Large intestine (tissue), 3 donors: ENCODE results near the gene CFAP46. TPM values are rescaled to one million over a fixed set of nuclear protein-coding genes. Genes with fewer than 3 reads are reported as not detected.
A peak's percentile ranks its signal among the peaks of the same experiment; 100 is the strongest.
"Not testable (repeated sequence)": the region's sequence is repeated elsewhere in the genome, so short reads cannot be mapped to it uniquely, and the experiment has no call there.

ENCODE experiments used
- DNase-seq, 2 donors: peaks; one replicate each; pipeline versions ENCODE4 v3.0.0 to v3.0.0-alpha.2; 2013
- H3K27ac ChIP-seq: one replicate; pipeline ENCODE4 v1.5.1; 2013; ENCODE audit warnings: low read length
- H3K27me3 ChIP-seq: 2 replicates; pipeline ENCODE4 v1.6.1; 2013; ENCODE audit warnings: low read length; ENCODE audit not compliant: control insufficient read depth, insufficient read depth
- H3K36me3 ChIP-seq: 2 replicates; pipeline ENCODE4 v1.6.1; 2013; ENCODE audit warnings: low read length; ENCODE audit not compliant: control insufficient read depth, insufficient read depth
- H3K4me1 ChIP-seq: one replicate; pipeline ENCODE4 v1.6.1; 2013; ENCODE audit warnings: low read length; ENCODE audit not compliant: control insufficient read depth, insufficient read depth
- H3K4me3 ChIP-seq: one replicate; pipeline ENCODE4 v1.5.1; 2013; ENCODE audit warnings: low read length
- H3K9me3 ChIP-seq: one replicate; pipeline ENCODE4 v1.6.1; 2013; ENCODE audit warnings: mild to moderate bottlenecking, low read depth, low read length, moderate library complexity; ENCODE audit not compliant: control insufficient read depth
- WGBS: methylation state at CpG from one replicate; pipeline ENCODE4 v1.1.5; 2013; ENCODE audit warnings: low lambda C conversion rate; ENCODE audit not compliant: insufficient coverage; 5-methylcytosine and 5-hydroxymethylcytosine counted together
- polyA plus RNA-seq: library from polyadenylated mRNA; unstranded; fragments of 120-200 nt; gene quantifications from one replicate; pipeline ENCODE4 v1.2.1, GENCODE V29; 2013

Gene CFAP46
- polyA plus RNA-seq, 1 donor: 0.75 TPM

DNA sequence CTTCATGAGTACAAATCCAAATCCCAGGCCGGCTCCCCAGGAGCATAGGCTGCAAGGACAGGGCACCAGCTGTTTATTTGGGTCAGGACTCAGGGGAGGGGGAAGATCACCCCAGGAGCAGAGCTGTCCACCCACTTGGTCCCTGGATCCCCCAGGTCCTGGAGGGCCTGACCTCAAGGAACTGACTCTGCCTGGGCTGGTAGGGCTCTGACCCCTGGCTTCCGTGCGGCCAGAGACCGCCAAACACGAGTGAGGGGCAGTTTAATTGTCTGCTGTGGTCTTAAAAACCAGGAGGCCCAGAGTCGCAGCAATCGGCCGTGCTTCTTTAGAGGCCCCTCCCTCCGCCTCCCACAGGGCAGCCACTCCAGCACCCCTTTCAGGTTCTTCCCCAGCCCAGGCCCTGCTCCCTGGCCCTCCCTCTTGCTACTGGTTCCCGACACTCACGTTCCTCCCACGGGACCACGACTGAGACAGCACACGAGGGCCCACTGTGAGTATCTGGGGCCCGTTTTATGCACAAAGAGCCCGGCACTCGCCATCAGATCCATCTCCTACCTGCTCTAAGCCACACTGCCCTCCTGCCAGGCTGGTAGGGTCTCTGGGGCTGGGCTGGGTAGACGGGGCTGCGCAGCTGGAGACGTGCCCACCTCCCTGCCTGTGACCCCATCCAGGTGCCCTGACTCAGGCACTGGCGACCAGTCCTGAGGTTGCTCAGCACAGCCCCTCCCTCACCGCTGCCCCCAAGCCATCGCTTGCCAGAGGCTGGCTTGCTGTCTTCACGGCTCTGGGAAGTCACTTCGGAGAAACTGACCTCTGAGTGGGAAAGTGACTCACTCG is 30.0 kb upstream of the CFAP46 start:
- Histone ChIP-seq H3K4me3 (no peak overlapping the region), H3K36me3 (no peaks in the 10 kb centered on the region), H3K4me1 (no peaks in the 10 kb centered on the region), H3K27me3 (peaks cover 20% of the 10 kb centered on the region), H3K27ac (no peak overlapping the region), H3K9me3 (peaks cover 4% of the 10 kb centered on the region)
- DNase-seq: no peak
- WGBS: no CpG with 5 or more reads among the region's 26 CpGs

DNA sequence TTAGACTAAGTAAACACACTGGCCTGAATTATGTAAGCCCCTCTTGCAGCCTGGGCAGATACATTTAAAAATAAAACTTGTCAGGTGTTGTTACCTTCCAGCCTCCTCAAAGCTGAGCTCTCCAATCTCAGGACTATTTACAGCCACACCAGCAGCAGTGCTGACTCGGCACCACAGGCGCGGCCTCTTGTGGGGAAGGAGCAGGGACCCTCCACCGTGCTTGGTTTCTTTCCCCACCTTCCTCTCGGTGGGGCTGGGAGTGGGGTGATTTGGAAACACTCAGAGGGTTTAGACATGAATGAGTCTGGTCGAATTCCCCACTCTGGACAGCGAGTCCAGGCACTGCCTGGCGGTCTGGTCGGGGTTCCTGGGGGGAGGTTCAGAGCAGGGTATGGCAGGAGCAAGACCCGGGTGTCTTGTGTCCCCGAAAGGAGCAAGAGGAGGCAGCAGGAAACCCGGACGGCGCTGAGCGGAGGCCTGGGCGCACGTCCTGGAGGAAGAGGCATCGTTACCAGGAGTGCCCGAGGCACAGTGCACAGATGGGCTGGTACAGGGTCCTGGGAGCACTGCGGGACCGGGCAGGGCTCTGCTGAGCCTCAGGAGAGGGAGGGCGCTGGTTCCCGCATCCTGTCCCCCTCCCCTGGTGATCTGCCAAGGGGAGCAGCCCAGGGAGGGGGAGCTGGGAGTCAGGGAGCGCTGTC is 29.2 kb upstream of the CFAP46 start:
- no peaks in the 10 kb centered on the region for H3K36me3 ChIP-seq
- no peaks in the 10 kb centered on the region for H3K4me1 ChIP-seq
- no peak for DNase-seq
- WGBS: no CpG with 5 or more reads among the region's 24 CpGs
- no peak overlapping the region for H3K4me3 ChIP-seq
- peaks cover 20% of the 10 kb centered on the region for H3K27me3 ChIP-seq
- no peak overlapping the region for H3K27ac ChIP-seq
- H3K9me3 ChIP-seq: peaks cover 4% of the 10 kb centered on the region

DNA sequence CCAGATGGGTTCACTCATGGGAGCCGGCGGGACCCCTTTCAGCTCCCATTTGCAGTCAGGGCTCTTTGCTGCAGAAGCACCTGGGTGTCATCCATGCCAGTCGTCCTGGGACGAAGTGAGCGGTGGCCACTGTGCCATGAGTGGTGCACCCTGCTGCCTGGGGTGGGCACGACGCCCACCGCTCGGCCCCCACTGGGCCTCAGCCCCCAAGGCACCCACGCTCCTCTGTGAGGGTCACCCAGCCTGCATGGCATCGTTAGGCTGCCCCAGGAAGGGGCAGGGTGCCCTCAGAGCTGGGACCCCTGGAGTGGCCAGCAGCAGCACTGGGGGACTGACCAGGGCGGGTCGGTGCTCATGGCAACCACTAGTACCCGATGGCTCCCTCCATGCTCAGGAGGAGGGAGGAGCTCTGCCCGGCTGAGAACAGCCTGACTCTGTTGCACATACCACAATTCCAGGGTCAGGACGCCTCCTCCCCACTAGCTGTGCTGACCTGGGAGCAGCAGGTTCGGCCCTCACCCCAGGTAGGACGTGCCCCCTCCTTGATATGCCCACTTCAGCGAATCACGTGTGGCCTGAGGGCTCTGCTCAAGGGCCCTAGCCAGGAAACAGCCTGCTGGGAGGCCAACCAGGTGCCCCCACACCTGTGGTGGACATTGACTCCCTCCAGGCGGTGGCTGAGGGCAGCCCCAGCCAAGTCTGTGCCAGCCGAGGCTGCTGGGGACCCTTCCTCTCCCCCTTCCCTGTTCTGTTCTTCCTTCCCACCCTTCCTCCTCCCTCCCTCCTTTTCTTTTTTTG is 28.5 kb upstream of the CFAP46 start:
- no peaks in the 10 kb centered on the region for H3K36me3 ChIP-seq
- no CpG with 5 or more reads among the region's 22 CpGs for whole genome bisulfite sequencing
- DNase-seq: no peak
- H3K4me3 ChIP-seq: no peak overlapping the region
- no peaks in the 10 kb centered on the region for H3K4me1 ChIP-seq
- peaks cover 20% of the 10 kb centered on the region for H3K27me3 ChIP-seq
- H3K27ac ChIP-seq: no peak overlapping the region
- H3K9me3 ChIP-seq: peaks cover 4% of the 10 kb centered on the region

DNA sequence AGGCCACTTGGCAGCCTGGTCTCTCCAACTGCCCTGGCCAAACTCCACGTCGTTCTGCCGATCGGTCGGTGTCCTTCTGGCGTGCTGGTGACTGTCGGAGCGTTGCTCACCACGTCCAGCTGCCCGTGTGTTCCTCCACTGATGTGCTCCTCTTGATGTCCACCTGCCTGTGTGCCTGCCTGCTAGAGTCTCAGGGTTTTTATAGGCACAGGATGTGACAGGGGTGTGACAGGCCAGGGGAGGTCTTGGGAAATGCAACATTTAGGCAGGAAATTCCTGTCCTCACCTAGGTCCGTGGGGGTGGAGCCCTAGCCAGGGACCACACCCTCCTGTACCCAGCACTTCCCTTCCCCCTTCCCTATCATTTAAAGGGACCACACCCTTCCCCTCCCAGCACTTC is 25.2 kb upstream of the CFAP46 start:
- H3K36me3 ChIP-seq: no peaks in the 10 kb centered on the region
- H3K4me3 ChIP-seq: no peak overlapping the region
- H3K27ac ChIP-seq: no peak overlapping the region
- DNase-seq: no peak
- WGBS: no CpG with 5 or more reads among the region's 11 CpGs
- peaks cover 30% of the 10 kb centered on the region for H3K27me3 ChIP-seq
- peaks cover 4% of the 10 kb centered on the region for H3K9me3 ChIP-seq
- H3K4me1 ChIP-seq: no peaks in the 10 kb centered on the region

DNA sequence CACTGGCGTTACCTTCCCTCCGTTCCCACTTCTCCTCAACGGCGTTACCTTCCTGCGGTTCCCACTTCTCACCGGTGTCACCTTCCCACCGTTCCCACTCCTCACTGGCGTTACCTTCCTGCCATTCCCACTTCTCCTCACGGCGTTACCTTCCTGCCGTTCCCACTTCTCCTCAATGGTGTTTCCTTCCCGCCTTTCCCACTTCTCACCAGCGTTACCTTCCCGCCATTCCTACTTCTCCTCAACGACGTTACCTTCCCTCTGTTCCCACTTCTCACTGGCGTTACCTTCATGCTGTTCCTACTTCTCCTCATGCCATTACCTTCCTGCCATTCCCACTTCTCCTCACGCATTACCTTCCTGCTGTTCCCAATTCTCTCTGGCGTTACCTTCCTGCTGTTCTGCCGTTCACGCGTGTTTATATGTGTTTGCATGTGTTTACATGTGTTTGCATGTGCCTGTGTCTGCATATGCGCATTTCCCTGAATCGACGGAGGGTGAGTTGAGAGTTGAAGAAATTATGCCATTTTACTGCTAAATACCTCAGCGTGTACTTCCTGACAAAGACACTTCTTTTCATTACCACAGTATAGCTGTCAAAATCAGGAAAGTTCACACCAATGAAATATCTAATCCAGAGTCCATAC is 23.2 kb upstream of the CFAP46 start:
- Histone ChIP-seq H3K27me3 (peaks cover 12% of the 10 kb centered on the region), H3K27ac (no peak overlapping the region), H3K9me3 (peaks cover under 1% of the 10 kb centered on the region), H3K4me1 (peaks cover 3% of the 10 kb centered on the region), H3K4me3 (no peak overlapping the region), H3K36me3 (no peaks in the 10 kb centered on the region)
- DNase-seq: peak in 1 of 2 donors; percentile 23
- 75% methylated on average over 22 of the region's 26 CpGs for WGBS

DNA sequence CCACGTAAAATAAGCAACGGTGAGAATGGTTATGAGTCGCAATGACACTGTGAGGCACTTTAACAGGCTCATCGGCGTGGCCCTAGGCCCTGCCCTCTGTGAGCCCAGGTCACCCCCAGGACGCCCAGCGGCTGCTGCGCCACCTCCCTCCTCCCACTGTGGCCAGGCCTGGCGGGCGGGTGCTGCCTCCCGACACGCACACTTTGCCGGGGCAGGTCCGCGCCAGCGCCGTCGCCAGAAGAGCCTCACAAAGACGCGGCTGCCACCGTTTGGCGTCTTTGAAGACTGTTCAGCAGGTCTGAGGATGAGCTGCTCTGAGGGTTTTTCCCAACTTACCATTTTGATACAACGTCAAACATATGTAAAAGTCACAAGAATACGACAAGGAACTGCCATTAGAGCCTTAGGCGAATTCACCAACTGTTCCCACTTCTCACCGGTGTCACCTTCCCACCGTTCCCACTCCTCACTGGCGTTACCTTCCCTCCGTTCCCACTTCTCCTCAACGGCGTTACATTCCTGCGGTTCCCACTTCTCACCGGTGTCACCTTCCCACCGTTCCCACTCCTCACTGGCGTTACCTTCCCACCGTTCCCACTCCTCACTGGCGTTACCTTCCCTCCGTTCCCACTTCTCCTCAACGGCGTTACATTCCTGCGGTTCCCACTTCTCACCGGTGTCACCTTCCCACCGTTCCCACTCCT is 22.5 kb upstream of the CFAP46 start:
- Histone ChIP-seq H3K4me3 (peak overlapping the region; percentile 18), H3K27me3 (peaks cover 12% of the 10 kb centered on the region)
- WGBS: 65% methylated on average over 9 of the region's 43 CpGs
- H3K36me3 ChIP-seq, H3K9me3 ChIP-seq, H3K27ac ChIP-seq, H3K4me1 ChIP-seq: not testable (repeated sequence)
- DNase-seq: peak in 1 of 2 donors; percentile 12

DNA sequence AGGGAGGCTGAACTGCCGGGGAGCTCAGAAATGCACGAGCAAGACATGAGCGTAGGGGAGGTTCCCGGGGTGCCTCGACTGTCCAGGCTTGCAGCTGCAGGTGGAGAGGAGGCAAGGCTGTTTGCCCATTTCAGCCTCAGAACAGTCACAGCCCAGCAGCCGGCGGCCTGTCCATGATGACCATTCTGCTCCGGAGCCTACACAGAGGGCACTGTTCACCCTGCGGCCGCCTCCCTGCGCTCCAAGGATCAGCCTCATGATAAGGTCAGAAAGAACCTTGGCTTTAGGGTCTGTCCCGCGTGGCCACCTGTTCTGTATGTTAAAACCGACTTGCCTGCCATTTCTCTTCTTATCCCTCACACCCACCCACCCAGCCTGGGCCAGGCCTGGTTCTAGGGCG is 21.9 kb upstream of the CFAP46 start:
- Histone ChIP-seq H3K27ac (no peak overlapping the region), H3K9me3 (no peaks in the 10 kb centered on the region), H3K4me1 (peaks cover 3% of the 10 kb centered on the region), H3K27me3 (peaks cover 15% of the 10 kb centered on the region), H3K36me3 (no peaks in the 10 kb centered on the region), H3K4me3 (peak overlapping the region; percentile 18)
- no peak for DNase-seq
- no CpG with 5 or more reads among the region's 15 CpGs for WGBS

DNA sequence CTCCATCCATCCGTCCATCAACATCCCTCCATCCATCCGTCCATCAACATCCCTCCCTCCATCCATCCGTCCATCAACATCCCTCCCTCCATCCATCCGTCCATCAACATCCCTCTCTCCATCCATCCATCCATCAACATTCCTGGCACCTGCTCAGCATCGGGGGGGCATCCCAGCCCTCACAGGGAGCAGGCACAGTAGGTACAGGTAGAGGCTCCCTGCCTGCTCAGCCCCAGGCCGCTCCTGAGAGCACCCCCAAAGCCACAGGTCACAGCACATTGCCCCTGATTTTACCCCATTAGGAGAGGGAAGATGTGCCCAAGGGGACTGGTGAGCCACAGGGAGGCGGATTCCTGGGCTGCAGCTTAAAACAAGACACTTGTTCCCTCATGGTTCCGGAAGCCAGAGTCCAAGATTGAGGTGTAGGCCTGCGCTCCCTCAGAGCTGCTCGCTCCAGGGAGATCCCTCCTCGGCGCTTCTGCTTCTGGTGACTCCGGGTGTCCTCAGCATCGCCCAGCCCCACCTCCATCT is 21.1 kb upstream of the CFAP46 start:
- Histone ChIP-seq H3K27me3 (peaks cover 15% of the 10 kb centered on the region), H3K4me3 (no peak overlapping the region), H3K27ac (no peak overlapping the region), H3K36me3 (no peaks in the 10 kb centered on the region), H3K4me1 (peaks cover 3% of the 10 kb centered on the region), H3K9me3 (no peaks in the 10 kb centered on the region)
- no peak for DNase-seq
- WGBS: 95% methylated on average over 5 of the region's 14 CpGs

DNA sequence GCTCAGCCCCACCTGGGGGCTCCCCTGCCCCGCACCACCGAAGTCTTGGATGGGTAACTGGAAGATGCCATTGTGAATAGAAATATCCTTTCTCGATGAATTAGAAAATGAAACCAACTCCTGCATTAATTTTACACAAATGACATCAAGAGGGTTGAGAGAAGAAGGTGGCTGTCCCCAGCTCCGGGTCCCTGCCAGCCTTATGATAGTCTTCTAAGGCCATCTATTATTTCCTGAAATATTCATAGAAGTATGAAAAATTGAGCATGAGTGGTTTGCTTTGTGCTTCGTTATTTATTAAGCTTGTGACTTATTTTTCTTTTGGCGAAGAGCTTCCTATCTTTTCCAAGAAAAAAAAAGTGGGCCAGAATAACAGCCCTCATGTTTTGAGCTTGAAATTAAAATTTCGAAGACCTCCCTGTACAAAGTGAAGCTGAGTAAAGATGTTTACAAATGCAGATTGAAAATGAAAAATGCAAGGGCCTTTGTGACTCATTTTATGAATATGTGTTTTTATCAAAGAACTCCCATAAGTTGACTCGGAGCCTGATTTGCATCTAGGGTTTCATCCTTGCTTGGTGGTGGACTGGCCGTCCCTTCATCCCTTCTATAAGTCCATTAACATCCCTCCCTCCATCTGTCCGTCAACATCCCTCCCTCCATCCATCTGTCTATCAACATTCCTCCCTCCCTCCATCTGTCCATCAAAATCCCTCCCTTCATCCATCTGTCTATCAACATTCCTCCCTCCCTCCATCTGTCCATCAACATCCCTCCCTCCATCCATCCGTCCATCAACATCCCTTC is 20.5 kb upstream of the CFAP46 start:
- Histone ChIP-seq H3K27me3 (peaks cover 15% of the 10 kb centered on the region), H3K9me3 (no peaks in the 10 kb centered on the region), H3K4me1 (peaks cover 3% of the 10 kb centered on the region), H3K36me3 (no peaks in the 10 kb centered on the region), H3K27ac (no peak overlapping the region), H3K4me3 (peak overlapping the region; percentile 46)
- DNase-seq: no peak
- 86% methylated on average over 5 of the region's 11 CpGs for WGBS
